H1 (cell line): ENCODE measurements around the gene SEC16A. TPM values are rescaled to one million over a fixed set of nuclear protein-coding genes. Genes with fewer than 3 reads are reported as not detected.

Experiments
- CREB1 ChIP-seq: IDR thresholded peaks from 2 replicates; pipeline ENCODE4 v1.6.1; 2012; ENCODE audit warnings: inconsistent platforms
- HDAC6 ChIP-seq: IDR thresholded peaks from one replicate; pipeline ENCODE4 v1.7.1; 2012; ENCODE audit warnings: low read depth, mild to moderate bottlenecking, inconsistent platforms, low read length, moderate library complexity
- MAX ChIP-seq: IDR thresholded peaks from 2 replicates; pipeline ENCODE4 v1.6.1; 2012; ENCODE audit warnings: inconsistent platforms
- TAF1 ChIP-seq: IDR thresholded peaks from 2 replicates; pipeline ENCODE4 v1.6.1; 2011; ENCODE audit warnings: mild to moderate bottlenecking, low read depth, low read length
- TBP ChIP-seq: IDR thresholded peaks from 2 replicates; pipeline ENCODE4 v1.6.1; 2011; ENCODE audit warnings: low read depth, low read length, improper control_type of control experiment
- polyA plus RNA-seq, 7 experiments: library from polyadenylated mRNA; depleted of rRNA in 3 of 7; stranded (reverse) in 5 of 7; unstranded in 2 of 7; fragments of >200 nt in 5 of 7; fragments of 200-250 nt in 2 of 7; gene quantifications; 1 replicate in 5 of 7; 2 replicates in 1 of 7; 4 replicates in 1 of 7; pipeline versions ENCODE4 v1.2.1 to v1.2.3, GENCODE V29; 2011 to 2013; ENCODE audit warnings: missing spikeins in 2 of 7, mixed read lengths in 2 of 7
- total RNA-seq: library from RNA; stranded (reverse); fragmentation: NEBNext Ultra II Directional; extraction: Animal tissue kit (Norgen Biotek cat#: 25700); gene quantifications from 2 replicates; pipeline ENCODE4 v1.2.1, GENCODE V29; 2021

Gene SEC16A
- total and polyA plus RNA-seq, 2 of the 8 experiments (the other 6 are each of a cell fraction or from before 2014, with no cell fraction given): 21.6 to 49.0 TPM

- TF ChIP-seq TBP (peak; percentile 91), HDAC6 (no peak), TAF1 (peak; percentile 96), MAX (peak; percentile 46), CREB1 (peak; percentile 59)
Observed at GRCh38 chr9:136400038-136400834, 82.6 kb downstream of the SEC16A start, which contains the start of gene SNAPC4 (continued).
